GM12892 (cell line): Measurements from ENCODE around the gene UNCX.

Experiments
- POLR2A ChIP-seq: IDR thresholded peaks from 2 replicates; pipeline ENCODE4 v1.6.1; 2011; ENCODE audit warnings: low read depth, low read length, control low read depth
- POLR2AphosphoS5 ChIP-seq: IDR thresholded peaks from 2 replicates; pipeline ENCODE4 v1.6.1; 2011; ENCODE audit warnings: low read depth, low read length, control low read depth

GRCh38 chr7:1238931-1239802 is 6.5 kb downstream of the UNCX start:
- TF ChIP-seq POLR2A (no peak), POLR2AphosphoS5 (no peak)
